ENCODE data around the gene GNG7.

The GNG7 gene

DNA sequence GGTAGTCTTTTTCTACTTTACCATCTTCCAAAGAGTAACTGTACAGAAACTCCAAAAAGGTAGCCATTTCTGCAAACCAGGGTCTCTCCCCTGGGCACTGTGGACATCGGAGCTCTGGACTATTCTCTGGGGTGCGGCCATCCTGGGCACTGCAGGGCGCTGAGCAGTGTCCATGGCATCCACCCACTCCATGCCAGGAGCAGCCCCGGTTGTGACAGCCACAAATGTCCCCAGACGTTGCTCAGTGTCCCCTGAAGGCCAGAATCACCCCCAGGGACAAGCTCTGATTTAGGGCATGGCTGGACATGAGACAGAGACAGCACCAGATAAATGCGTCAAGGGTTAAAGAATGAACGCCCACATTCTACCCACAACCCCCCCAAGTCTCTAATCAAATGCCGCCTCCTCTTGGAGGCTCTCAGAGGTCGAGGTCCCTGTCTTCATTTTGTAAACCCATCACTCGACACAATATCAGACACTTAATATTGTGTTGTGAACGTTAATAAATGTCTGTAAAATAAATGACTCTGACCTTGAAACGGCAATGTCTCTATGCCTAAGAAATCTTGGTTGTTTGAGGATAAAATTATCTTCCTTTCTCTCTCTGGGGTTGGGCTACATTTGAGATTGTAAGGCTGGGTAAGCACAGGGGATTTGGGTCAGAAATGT, 8.9 kb downstream of the GNG7 start:
- Histone ChIP-seq H3F3A (ENCODE audit: low read depth) (peaks cover 2% of the 10 kb centered on the region; the same call in 1 of the 2 replicates), H3K9me3 (ENCODE audit: insufficient read depth, low read depth, low read length) (no peaks in the 10 kb centered on the region), H2AFZ (ENCODE audit: low read length) (no peak overlapping the region), H3K9ac (ENCODE audit: low read depth, low read length, poor library complexity, severe bottlenecking) (no peak overlapping the region), H3K27me3 (ENCODE audit: insufficient read depth, low read length, poor library complexity, severe bottlenecking) (no peaks in the 10 kb centered on the region), H3K9me2 (replicated peaks; ENCODE audit: low read depth, low read length) (no peaks in the 10 kb centered on the region), H3K79me2 (ENCODE audit: insufficient read depth, low read length) (no peaks in the 10 kb centered on the region), H3K4me1 (ENCODE audit: insufficient read depth, low read length, poor library complexity, severe bottlenecking) (no peaks in the 10 kb centered on the region), H3K4me3 (ENCODE audit: low read length, poor library complexity, severe bottlenecking) (no peak overlapping the region), H4K20me1 (ENCODE audit: insufficient read depth, low read length, poor library complexity, severe bottlenecking) (no peaks in the 10 kb centered on the region), H3K4me2 (ENCODE audit: low read depth, low read length, poor library complexity, severe bottlenecking) (no peak overlapping the region), H3K36me3 (ENCODE audit: insufficient read depth, low read length) (no peaks in the 10 kb centered on the region)
- TF ChIP-seq EZH2phosphoT487 (IDR thresholded peaks at IDR 0.05; ENCODE audit: borderline replicate concordance), result no peak
- TF ChIP-seq, protein P1, sequence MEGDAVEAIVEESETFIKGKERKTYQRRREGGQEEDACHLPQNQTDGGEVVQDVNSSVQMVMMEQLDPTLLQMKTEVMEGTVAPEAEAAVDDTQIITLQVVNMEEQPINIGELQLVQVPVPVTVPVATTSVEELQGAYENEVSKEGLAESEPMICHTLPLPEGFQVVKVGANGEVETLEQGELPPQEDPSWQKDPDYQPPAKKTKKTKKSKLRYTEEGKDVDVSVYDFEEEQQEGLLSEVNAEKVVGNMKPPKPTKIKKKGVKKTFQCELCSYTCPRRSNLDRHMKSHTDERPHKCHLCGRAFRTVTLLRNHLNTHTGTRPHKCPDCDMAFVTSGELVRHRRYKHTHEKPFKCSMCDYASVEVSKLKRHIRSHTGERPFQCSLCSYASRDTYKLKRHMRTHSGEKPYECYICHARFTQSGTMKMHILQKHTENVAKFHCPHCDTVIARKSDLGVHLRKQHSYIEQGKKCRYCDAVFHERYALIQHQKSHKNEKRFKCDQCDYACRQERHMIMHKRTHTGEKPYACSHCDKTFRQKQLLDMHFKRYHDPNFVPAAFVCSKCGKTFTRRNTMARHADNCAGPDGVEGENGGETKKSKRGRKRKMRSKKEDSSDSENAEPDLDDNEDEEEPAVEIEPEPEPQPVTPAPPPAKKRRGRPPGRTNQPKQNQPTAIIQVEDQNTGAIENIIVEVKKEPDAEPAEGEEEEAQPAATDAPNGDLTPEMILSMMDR (conservative IDR thresholded peaks at IDR 0.05; ENCODE audit: low read length), result no peak

DNA sequence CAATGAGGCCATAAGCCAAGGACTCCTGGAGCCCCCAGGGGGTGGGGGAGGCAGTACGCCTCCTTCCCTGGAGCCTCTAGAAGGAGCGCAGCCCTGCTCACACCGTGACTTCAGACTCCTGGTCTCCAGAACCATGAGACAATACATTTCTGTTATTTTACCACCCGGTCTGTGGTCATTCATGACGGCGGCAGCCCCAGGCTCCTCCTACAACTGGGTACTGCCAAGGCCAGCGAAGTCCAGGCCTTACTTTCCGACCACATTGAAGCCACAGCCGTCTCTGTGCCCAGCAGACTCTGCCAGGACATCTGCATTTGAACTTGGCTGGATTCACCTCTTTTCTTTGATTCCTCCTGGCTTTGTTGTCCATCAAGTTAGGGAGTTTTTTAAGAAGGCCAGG, 10.5 kb downstream of the GNG7 start:
- no peak for TF ChIP-seq EZH2phosphoT487 (IDR thresholded peaks at IDR 0.05; ENCODE audit: borderline replicate concordance)
- TF ChIP-seq, protein P1 (conservative IDR thresholded peaks at IDR 0.05; ENCODE audit: low read length), result no peak
- no peak overlapping the region for H3K9ac ChIP-seq (ENCODE audit: low read depth, low read length, poor library complexity, severe bottlenecking)
- no peaks in the 10 kb centered on the region for H3K79me2 ChIP-seq (ENCODE audit: insufficient read depth, low read length)
- no peaks in the 10 kb centered on the region for H3K36me3 ChIP-seq (ENCODE audit: insufficient read depth, low read length)
- no peak overlapping the region for H3K4me3 ChIP-seq (ENCODE audit: low read length, poor library complexity, severe bottlenecking)
- H3K27me3 ChIP-seq (ENCODE audit: insufficient read depth, low read length, poor library complexity, severe bottlenecking), result no peaks in the 10 kb centered on the region
- H3F3A ChIP-seq (ENCODE audit: low read depth), result no peaks in the 10 kb centered on the region
- no peaks in the 10 kb centered on the region for H3K4me1 ChIP-seq (ENCODE audit: insufficient read depth, low read length, poor library complexity, severe bottlenecking)
- no peaks in the 10 kb centered on the region for H3K9me2 ChIP-seq (replicated peaks; ENCODE audit: low read depth, low read length)
- H3K9me3 ChIP-seq (ENCODE audit: insufficient read depth, low read depth, low read length), result no peaks in the 10 kb centered on the region
- H4K20me1 ChIP-seq (ENCODE audit: insufficient read depth, low read length, poor library complexity, severe bottlenecking), result no peaks in the 10 kb centered on the region
- H3K4me2 ChIP-seq (ENCODE audit: low read depth, low read length, poor library complexity, severe bottlenecking), result no peak overlapping the region
- H2AFZ ChIP-seq (ENCODE audit: low read length), result no peak overlapping the region

DNA sequence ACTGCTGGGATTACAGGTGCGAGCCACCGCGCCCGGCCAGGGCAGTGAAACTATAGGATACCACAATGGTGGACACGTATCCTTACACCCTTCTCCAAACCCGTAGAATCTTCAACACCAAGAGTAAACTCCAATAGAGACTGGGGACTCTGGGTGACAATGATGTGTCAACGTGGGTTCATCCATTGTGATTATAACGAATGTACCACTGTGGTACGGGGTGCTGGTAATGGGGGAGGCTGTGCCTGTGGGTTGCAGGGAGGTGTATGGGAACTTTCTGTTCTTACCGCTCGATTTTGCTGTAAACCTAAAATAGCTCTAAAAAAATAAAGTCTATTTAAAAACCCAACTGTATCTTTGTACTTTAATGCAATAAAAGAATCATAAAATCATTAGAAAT, 11.6 kb downstream of the GNG7 start:
- no peaks in the 10 kb centered on the region for H4K20me1 ChIP-seq (ENCODE audit: insufficient read depth, low read length, poor library complexity, severe bottlenecking)
- H3K9me2 ChIP-seq (replicated peaks; ENCODE audit: low read depth, low read length), result no peaks in the 10 kb centered on the region
- no peak for TF ChIP-seq EZH2phosphoT487 (IDR thresholded peaks at IDR 0.05; ENCODE audit: borderline replicate concordance)
- TF ChIP-seq, protein P1 (conservative IDR thresholded peaks at IDR 0.05; ENCODE audit: low read length), result no peak
- no peak overlapping the region for H3K9ac ChIP-seq (ENCODE audit: low read depth, low read length, poor library complexity, severe bottlenecking)
- H3K36me3 ChIP-seq (ENCODE audit: insufficient read depth, low read length), result no peaks in the 10 kb centered on the region
- no peaks in the 10 kb centered on the region for H3K79me2 ChIP-seq (ENCODE audit: insufficient read depth, low read length)
- no peak overlapping the region for H3K4me2 ChIP-seq (ENCODE audit: low read depth, low read length, poor library complexity, severe bottlenecking)
- H3K27me3 ChIP-seq (ENCODE audit: insufficient read depth, low read length, poor library complexity, severe bottlenecking), result no peaks in the 10 kb centered on the region
- H3K4me1 ChIP-seq (ENCODE audit: insufficient read depth, low read length, poor library complexity, severe bottlenecking), result no peaks in the 10 kb centered on the region
- no peaks in the 10 kb centered on the region for H3K9me3 ChIP-seq (ENCODE audit: insufficient read depth, low read depth, low read length)
- no peak overlapping the region for H3K4me3 ChIP-seq (ENCODE audit: low read length, poor library complexity, severe bottlenecking)
- H2AFZ ChIP-seq (ENCODE audit: low read length), result no peak overlapping the region
- H3F3A ChIP-seq (ENCODE audit: low read depth), result no peaks in the 10 kb centered on the region
